ENCODE results near the gene TMEM203.
A peak's percentile ranks its signal among the peaks of the same experiment; 100 is the strongest.

TMEM203 gene

GRCh38 chr9:137175345-137175961 is 30.0 kb downstream of the TMEM203 start:
- peak; percentile 43 for TF ChIP-seq CTCF (IDR thresholded peaks at IDR 0.05; ENCODE audit: low read depth, low read length, missing control alignments)
- DNase-seq (ENCODE audit: extremely low read depth, low read depth) = no peak
- H3K4me3 ChIP-seq (replicated peaks; ENCODE audit: low read depth, low read length) = no peak overlapping the region

- no peak for DNase-seq (ENCODE audit: extremely low read depth, low read depth)
- no peak overlapping the region for H3K4me3 ChIP-seq (replicated peaks; ENCODE audit: low read depth, low read length)
- TF ChIP-seq CTCF (IDR thresholded peaks at IDR 0.05; ENCODE audit: low read depth, low read length, missing control alignments) = no peak
Measured at GRCh38 chr9:137174722-137175293, 30.6 kb downstream of the TMEM203 start.

- H3K4me3 ChIP-seq (replicated peaks; ENCODE audit: low read depth, low read length) = no peak overlapping the region
- DNase-seq (ENCODE audit: extremely low read depth, low read depth) = no peak
- TF ChIP-seq CTCF (IDR thresholded peaks at IDR 0.05; ENCODE audit: low read depth, low read length, missing control alignments) = no peak
Measured at GRCh38 chr9:137173796-137174664, 31.4 kb downstream of the TMEM203 start.

GRCh38 chr9:137172901-137173795 is 32.3 kb downstream of the TMEM203 start:
- no peak for TF ChIP-seq CTCF (IDR thresholded peaks at IDR 0.05; ENCODE audit: low read depth, low read length, missing control alignments)
- H3K4me3 ChIP-seq (replicated peaks; ENCODE audit: low read depth, low read length) = no peak overlapping the region
- DNase-seq (ENCODE audit: extremely low read depth, low read depth) = no peak

- no peak overlapping the region for H3K4me3 ChIP-seq (replicated peaks; ENCODE audit: low read depth, low read length)
- no peak for DNase-seq (ENCODE audit: extremely low read depth, low read depth)
- no peak for TF ChIP-seq CTCF (IDR thresholded peaks at IDR 0.05; ENCODE audit: low read depth, low read length, missing control alignments)
Measured at GRCh38 chr9:137171149-137171900, 34.1 kb downstream of the TMEM203 start.
